Cerebellar nuclear complex (tissue), 1 donor: ENCODE measurements around the gene COL6A3.

Experiments
- DNase-seq, 2 experiments: peaks; one replicate each; lab custom pipeline; 2025; lab: John Stamatoyannopoulos, UW

COL6A3 gene

DNA sequence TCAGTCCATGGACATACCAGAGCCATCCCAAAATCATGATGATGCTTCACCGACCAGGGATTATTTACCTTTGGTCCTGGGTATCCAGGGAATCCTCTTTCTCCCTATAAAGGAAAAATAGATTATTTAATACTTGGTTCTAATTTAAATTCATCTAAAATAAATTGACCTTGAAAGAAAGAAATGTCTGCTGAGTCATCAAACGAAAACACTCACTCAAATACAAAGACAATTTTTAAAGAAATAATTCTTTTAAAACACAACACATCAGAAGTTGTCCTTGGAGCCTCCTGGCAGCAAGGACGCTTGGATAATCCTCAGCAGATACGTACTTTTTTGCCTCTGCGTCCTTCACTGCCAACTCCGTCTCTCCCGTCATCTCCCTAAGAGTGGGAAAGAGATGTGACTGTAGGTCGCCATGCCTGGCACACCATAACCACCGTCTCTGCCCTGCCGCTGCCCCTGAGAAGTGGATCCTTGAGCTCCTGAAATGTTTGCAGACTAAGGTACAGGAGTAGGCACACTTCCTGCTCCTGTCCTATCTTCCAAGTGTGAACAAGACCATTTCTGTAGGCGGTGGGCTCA lies 65.6 kb downstream of the COL6A3 start:
- no peak for DNase-seq

DNA sequence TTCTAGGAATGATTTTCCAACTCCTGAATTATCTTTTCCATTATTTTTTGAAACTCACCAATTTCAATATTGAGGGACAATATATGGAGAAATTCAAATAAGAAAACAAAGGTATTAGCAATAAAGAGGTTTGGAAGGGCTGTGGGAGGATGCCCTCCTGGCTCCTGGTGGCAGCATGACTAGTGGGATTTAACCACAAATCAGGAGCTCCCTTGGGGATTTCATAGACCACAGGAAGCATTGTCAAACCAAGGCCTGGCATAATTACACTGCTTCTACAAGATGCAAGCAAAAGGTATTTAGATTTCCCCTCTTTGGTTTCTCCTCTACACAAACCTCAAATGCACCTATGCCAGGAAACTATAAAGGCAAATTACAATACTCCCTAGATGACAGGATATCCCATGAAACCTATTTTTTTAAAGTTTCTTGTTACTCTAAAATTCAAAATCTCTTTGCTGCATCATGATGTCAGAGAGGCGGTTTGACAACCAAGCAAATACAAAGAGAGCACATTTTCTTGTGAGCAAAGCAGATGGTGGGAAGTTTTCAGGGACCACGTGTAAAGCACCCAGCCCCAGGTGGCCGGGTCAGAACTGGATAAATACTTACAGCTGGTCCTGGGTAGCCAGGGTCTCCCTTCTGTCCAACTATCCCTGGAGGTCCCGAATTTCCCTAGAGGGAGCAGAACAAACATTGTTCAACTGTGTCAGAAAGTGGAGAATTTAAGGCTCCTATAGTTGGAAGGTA lies 67.9 kb downstream of the COL6A3 start:
- DNase-seq = no peak

DNA sequence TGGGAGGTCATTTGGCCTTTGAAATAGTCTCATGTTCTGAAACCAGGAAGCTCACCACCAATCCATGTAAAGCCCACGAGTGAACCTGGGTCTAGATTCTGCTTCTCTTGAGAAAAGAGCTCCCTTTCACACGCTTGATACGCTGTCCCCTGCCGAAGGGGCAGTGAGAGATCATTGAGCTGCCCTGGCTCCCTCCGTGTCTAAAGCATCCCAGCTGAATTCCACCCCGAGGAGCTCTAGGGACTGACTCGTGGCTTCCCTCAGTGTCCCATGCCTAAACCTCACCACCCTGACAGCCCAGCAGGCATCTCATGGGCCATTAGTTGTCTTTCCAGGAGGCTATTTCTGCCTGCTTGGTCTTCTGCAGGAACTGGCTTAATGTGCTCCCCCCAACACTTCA lies 68.6 kb downstream of the COL6A3 start:
- DNase-seq = no peak

DNA sequence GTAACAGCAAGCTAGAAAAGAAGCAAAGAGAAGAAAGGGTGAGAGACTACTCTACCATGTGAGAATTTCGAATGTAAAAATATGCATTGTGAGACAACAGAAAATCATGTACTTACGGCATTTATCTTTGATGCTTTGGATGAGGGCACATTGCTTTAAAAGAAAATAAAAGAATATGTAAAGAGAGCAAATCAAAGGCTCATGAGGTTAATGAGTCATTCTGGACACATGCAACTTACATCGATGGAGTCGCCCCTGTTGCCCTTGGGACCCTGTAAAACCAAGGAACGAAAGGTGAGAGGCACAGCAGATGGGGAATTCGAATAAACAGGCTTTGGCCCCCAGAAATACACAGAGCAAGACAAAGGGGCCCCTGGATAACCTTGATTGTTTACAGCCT lies 69.0 kb downstream of the COL6A3 start:
- DNase-seq = no peak

DNA sequence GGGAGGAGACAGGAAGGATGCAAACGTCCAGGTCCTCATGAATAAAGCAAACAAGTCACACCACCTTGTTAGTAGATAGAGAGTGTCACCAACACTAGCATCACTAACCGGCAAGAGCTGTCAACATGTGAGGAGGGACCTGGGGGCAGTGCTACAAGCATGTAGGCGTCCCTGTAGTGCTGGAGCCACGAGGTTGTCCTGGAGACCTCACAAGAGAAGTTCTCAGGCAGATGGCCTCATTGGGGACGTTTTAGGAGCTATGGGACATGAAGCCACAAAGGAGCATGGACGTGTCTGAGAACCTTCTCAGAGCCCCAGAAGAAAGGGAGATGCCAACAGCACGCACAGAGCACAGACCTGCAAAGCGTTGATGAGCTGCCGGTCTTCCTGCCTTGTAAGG lies 70.0 kb downstream of the COL6A3 start:
- DNase-seq = no peak

DNA sequence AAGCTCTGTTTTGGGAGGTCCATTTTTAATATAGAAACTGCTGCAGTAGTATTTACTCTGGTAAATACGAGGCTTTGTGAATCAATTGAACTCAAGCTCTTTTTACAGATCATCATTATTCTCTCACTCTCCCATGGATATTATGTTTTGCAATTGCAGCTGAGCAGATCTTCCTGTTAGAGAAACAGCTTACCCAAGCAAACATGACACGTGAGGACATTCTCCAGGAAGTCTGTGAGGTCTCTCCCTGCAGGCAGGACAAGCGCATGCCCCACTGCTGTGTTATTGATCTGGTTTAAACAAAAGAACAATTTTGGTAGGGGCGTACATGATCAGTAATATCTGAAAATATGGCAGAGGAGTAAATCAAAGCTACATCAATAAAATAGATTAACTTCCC lies 72.1 kb downstream of the COL6A3 start:
- no peak for DNase-seq

DNA sequence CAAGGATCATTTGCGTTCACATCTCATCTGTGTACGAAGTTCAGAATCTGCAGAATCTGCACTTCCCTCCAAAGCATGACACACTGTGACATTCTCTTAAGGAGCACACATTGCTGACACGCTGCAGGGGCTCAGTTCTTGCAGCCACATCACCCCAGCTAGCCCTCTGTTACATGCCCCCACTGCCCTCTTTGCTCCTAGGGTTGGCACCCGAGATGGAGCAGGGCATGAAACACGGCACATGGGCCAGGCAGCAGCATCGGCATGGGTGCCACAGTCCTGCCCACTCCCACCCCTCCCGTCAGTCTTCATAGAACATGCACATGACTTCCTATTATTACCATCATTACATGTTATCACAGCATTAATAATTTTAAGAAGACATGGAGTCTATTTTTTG lies 76.4 kb downstream of the COL6A3 start:
- no peak for DNase-seq

DNA sequence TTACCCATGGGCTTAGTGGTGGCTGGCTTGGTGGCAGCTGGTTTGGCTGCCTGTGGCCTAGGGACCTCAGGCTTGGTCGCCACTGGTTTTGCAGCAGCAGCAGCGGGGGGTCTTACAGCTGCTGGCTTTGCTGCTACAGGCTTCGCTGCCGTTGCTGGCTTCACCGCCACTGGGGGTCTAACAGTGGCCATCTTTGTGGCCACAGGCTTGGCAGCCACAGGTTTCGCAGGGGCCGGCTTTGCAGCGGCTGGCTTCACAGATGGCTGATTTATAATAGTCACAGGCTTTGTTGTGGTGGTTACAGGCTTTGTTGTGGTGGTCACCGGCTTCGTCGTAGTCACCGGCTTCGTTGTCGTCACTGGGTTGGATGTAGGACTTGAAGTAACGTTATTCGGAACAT lies 77.8 kb downstream of the COL6A3 start:
- no peak for DNase-seq

DNA sequence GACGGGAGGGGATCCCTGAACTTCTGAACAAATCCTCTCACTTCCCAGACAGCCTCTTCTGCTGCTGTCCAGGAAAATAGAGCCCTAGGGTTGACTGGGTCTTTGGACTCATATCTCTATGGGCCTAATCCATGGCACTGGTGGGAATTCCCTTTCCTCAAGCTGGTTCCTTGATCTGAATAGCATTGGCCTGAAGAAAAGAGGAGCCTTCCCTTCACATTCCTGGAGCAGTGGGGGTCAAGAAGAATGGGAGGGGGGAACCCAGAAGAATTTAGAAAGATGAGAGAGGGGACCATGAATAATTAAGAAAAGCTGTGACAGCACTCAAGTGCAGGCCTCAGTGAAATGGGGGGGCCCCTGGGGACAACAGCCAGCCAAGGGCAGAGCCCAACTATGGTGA lies 80.2 kb downstream of the COL6A3 start:
- DNase-seq = no peak

DNA sequence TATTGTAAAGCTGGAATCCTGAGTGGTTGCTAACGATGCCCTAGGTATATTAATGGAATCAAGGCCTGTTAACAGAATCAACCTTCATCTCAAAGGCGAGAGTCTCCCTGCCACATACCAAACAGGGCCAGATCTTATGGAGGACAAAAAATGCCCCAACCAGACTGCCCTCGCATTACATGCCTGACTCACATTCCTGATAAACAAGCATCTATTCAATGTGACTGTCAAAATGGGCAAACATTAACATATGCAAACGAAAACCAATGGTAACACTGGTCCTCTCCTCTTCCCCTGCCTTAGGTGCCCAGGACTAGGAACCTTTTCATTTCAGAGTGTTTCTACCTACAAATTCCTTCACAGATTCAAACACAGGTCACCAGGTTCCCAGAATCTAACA lies 83.4 kb downstream of the COL6A3 start:
- DNase-seq = no peak

DNA sequence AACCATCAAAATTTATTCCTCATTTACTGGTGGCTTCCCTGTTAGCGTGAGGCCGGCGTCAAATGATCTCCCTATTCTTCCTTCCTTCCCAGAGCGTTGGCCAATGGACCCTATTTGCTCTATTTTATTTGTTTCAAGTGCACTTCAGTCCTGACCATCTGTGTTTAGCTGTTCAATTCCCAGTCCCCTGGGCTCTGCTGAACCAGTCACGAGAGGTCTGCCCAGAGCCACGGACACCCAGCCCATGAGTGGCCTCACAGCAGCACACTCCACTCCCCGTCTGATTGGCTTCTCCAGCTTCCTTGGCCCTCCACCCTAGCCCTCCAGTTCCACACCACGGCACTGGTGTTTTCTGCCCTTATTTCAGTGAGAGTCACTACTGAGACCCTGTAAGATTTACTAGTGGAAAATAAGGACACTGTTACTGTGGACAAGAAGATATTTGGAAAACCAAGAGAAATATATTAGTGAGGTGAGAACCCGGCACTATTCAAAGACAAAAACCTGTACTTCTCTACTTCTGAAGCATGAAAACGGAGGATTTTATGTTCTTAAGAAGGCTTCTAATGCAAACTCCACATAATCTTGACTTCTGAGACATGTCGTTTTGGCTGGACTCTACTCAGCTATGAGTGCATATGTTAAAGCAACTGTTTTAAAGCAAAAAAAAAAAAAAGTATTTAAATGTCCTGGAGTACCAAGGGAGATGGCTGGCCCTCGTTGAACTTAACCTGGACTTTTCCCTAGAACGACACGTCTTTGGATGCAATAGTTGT lies 86.6 kb downstream of the COL6A3 start:
- DNase-seq = no peak

DNA sequence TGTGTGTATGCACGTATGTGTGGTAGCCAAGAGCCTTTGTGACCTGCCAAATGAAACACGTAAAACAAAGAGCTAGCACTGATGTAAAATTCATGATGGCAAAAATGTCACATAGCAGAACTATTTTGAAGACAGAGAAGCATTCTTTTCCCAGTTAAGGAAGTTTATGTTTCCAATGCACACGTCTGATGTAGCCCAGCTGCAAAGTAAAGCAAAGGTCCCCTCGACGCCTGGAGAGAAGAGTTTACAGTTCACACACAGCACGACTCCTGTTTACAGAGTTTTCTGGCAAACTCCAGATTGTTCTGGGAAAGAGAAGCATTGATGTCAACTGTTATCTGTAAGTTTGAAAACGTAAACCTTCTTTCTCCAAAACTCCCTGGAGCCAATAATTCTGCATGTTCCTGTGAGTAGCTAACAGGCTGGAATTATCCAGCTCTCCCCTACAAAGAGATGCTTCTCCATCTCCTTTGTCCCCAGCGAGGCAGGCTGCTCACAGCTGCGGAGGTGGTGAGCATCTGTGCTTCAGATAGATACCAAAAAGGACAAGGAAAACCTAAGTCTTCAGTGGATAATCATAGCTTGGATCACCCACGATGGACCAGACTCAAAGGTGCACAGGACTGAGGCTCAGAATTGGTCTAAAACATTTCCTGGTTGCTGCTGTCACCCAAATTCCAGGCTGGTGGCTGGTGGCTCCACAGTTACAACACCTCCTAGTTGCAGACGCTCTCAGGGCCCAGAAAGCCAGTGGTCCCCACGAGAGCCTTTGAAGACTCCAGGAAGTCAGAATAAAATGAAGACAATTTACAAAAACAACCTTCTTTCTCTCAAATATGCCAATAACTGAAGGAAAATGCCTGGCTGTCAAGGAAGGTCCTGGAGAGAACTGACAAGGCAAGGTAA lies 87.4 kb downstream of the COL6A3 start:
- no peak for DNase-seq

DNA sequence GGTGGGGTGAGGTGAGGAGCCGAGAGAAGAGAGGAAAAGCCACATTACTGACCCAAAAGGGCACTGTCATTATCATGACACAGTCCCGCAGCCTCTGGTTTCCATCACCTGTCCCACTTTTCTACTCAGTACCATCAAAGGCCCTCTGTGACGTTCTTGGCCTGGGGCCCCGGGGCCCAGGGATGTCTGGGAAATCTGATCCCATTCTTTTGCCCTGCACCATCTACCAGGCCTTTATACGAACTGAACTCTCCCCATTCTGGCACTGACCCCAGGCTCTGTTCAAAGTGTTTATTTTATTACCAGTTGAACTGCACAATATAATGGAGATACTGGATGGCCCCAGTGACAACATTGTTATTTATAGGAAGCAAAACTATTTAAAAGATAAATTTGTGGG lies 89.1 kb downstream of the COL6A3 start:
- DNase-seq = no peak

DNA sequence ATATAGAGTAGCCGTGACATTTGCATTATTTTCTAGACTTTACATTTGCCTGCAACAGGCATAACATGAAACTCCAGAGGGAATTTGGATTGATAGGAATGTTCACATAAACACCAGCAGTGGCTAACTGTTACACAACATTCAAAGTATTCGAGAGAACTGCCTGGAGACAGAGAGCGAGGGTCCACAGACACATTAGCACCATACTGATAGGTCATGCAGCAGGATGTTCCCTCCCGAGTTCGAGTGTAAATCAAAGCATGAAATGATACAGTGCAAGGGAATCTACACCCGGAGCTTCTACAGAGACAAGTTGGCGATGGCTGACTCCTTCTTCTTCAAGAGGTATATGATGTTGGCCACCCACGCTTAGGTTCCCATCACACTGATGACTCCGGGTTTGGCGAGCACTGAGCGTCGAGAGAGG lies 89.5 kb downstream of the COL6A3 start:
- no peak for DNase-seq

DNA sequence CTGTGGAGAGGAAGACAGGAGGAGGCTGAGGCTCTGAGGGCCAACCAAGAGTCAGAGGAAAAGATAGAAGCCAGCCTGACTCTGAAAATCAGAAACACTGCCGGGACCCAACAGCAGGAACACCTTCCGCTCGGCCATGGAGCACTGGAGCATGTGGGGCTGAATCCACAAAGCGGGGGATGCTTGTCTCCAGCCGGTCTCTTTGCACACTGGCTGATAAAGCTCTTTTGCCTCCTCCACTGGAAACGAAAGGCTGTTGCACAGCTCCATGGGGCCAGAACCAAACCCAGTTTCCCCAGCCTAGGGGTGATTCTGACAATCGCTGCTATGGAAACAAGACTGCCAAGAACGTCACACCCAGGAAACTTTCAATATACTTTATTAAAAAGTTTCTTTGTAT lies 90.3 kb downstream of the COL6A3 start:
- DNase-seq = no peak

DNA sequence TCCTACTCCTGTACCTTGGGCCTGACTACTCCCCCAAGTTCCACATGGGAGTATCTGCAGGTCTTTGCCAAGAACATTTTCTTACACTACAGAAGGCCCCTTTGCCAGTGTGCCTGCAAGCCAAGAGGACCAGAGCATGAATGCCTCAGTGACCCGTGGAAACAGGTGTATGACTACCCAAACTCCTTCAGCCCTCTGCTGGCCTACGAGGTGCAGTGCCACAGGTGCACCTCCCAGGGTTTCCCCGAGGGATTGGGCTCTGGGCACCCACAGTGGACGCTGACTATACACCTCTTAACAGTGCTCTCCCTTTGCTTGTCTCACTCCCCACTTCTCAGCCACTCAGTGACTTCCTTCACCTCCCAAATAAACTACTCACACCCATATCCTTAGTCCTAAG lies 91.4 kb downstream of the COL6A3 start:
- no peak for DNase-seq

DNA sequence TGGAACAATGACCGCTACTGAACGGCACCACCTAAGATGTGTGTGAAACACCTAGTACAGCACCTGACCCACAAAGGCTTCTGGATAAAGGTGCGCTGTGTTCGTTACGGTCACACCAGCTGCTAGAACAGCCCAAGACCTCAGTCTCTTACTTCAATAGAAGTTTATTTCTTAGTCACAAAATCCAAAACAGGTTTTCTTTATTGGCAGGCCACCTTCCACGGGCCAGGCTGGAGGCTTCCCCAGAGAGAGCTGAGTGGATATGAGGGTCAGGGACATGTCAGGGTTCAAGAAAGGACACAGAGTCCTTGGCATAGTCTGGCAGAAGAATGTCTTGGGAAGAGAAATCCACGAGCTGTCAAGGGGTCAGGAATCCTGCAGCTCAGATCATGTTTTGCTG lies 92.2 kb downstream of the COL6A3 start:
- DNase-seq = no peak

DNA sequence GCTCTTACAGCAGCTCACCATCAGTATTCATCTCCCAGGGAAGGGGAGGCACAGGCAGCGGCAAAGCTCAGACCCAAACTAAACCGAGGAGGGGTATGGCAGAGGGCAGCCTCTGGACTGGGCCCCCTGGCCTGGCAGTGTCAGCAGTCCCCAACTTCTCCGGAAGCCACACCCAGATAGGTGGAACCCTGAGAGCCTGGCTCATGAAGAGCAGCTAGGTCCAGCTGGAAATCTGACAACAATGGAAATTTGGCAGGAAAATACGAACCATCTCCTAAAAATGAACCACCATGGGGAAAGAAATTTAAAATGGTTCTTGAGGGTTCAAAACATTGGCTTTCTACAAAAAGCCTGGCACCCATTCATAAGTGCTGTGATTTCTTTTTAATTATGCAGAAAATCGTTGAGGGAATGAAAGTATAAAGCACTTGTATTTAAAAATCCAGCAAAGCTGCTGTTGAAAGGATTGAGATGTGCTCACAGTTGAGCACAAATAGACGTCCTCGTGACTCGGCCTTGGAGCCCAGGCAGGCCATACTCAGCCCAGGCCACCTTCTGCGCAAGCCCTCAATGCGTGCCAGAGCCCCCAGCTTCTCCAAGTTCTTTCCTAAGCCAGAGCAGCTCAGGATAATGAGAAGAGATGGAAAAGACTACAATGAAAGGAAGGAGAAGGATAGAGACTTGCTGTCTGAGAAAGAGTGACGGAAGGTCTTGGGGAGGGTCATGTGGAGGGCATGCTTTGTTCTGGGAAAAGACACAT lies 93.0 kb downstream of the COL6A3 start:
- DNase-seq = no peak

DNA sequence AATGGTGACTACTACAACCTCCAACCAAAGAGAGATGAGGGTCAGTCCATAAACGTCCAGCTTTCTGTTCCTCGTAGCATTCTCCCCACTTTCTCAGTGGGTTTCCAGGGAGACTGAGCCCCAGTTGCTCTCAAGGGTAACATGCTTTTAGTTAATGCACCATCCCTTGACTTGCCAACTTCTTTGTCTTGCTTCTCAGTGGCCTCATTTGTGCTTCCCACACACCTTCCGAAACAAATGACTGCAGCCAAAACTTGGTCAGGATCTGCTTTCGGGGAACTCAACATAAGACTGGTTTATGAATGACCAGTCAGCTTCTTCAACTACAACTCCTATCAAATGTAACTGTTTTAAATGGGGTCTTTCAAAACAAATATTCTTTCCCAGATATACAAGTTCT lies 94.1 kb downstream of the COL6A3 start:
- no peak for DNase-seq

DNA sequence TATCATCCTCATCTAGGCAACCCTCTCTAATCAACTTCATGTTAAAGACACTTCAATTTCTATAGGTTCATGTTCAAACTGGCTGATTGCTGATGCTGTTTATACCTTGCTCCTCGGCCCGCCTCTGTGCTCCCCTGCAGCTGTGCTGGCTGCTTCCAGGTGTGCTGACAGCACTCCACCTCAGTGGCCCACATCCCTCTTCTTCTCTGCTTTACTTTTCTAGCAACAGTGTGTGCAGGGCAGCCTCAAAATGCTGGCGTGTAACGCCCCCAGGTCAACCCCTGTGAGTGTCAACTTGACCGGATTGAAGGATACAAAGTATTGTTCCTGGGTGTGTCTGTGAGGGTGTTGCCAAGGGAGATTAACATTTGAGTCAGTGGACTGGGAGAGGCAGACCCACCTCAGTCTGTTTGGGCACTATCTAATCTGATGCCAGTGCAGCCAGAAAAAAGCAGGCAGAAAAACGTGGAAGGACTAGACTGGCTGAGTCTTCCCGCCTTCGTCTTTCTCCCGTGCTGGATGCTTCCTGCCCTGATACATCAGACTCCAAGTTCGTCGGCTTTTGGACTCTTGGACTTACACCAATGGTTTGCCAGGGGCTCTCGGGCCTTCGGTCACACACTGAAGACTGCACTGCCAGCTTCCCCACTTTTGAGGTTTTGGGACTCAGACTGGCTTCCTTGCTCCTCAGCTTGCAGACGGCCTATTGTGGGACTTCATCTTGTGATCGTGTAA lies 94.7 kb downstream of the COL6A3 start:
- DNase-seq = no peak

DNA sequence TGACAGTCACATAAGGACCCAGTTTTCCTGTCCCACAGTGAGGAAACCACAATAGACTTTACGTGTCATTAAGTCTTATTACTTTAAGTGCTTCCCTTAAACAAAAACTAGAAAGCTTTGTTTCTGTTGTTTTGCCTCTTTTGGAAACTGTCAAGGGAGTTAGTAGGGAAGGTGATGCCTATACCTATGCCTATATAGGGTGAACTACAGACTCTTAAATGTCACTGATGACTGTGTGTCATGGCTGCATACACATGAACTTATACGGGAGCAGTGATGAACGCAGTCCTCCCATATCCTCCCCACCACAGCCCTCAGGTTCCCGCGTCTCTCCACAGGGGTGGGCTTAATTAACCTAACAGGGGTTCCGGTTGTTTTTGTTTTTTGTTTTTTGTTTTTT lies 97.6 kb downstream of the COL6A3 start:
- no peak for DNase-seq
